IPS-18a (cell line): ENCODE measurements around the gene SLC39A5.

ENCODE experiments used
- H3K27ac ChIP-seq: one replicate; pipeline ENCODE4 v1.5.1; 2013; ENCODE audit warnings: low read length
- H3K27me3 ChIP-seq: one replicate; pipeline ENCODE4 v1.6.1; 2013; ENCODE audit warnings: mild to moderate bottlenecking, low read length; ENCODE audit not compliant: control insufficient read depth, insufficient read depth
- H3K36me3 ChIP-seq: one replicate; pipeline ENCODE4 v1.6.1; 2013; ENCODE audit warnings: low read depth, low read length; ENCODE audit not compliant: control insufficient read depth
- H3K4me1 ChIP-seq: one replicate; pipeline ENCODE4 v1.6.1; 2013; ENCODE audit warnings: low read depth, low read length; ENCODE audit not compliant: control insufficient read depth
- H3K4me3 ChIP-seq: one replicate; pipeline ENCODE4 v1.5.1; 2013; ENCODE audit warnings: low read length
- H3K9ac ChIP-seq: one replicate; pipeline ENCODE4 v1.6.1; 2013; ENCODE audit warnings: mild to moderate bottlenecking, low read length, moderate library complexity
- H3K9me3 ChIP-seq: one replicate; pipeline ENCODE4 v1.6.1; 2013; ENCODE audit warnings: low read depth, low read length; ENCODE audit not compliant: control insufficient read depth

SLC39A5 gene

GRCh38 chr12:56220611-56221231 is 9.1 kb upstream of the SLC39A5 start:
- Histone ChIP-seq H3K9ac (peak overlapping the region; percentile 91), H3K27ac (peak overlapping the region; percentile 89), H3K27me3 (no peaks in the 10 kb centered on the region), H3K4me3 (peak overlapping the region; percentile 94), H3K36me3 (peaks cover 7% of the 10 kb centered on the region), H3K4me1 (peaks cover 17% of the 10 kb centered on the region), H3K9me3 (no peaks in the 10 kb centered on the region)

- Histone ChIP-seq H3K27me3 (no peaks in the 10 kb centered on the region), H3K27ac (peak overlapping the region; percentile 89), H3K9ac (peak overlapping the region; percentile 91), H3K9me3 (no peaks in the 10 kb centered on the region), H3K4me3 (peak overlapping the region; percentile 94), H3K36me3 (peaks cover 3% of the 10 kb centered on the region), H3K4me1 (peaks cover 17% of the 10 kb centered on the region)
Measured at GRCh38 chr12:56221232-56221756, 8.6 kb upstream of the SLC39A5 start.

- no peaks in the 10 kb centered on the region for H3K9me3 ChIP-seq
- H3K4me3 ChIP-seq, result peak within 1 kb of the TSS; percentile 94
- H3K36me3 ChIP-seq, result no peaks in the 10 kb centered on the region
- H3K9ac ChIP-seq, result peak within 1 kb of the TSS; percentile 91
- no peaks in the 10 kb centered on the region for H3K27me3 ChIP-seq
- peaks cover 17% of the 10 kb centered on the region for H3K4me1 ChIP-seq
- H3K27ac ChIP-seq, result peak within 1 kb of the TSS; percentile 89
Measured at GRCh38 chr12:56221757-56222530, 7.9 kb upstream of the SLC39A5 start, which contains the start of gene RNF41. Gene RNF41 (minus strand): TSS chr12:56221922. CDS start chr12:56214047, 7,875 bp downstream.

- Histone ChIP-seq H3K4me1 (peaks cover 17% of the 10 kb centered on the region), H3K36me3 (no peaks in the 10 kb centered on the region), H3K27ac (peak overlapping the region; percentile 89), H3K9ac (peak overlapping the region; percentile 91), H3K9me3 (no peaks in the 10 kb centered on the region), H3K4me3 (peak overlapping the region; percentile 94), H3K27me3 (no peaks in the 10 kb centered on the region)
Measured at GRCh38 chr12:56222531-56222895, 7.3 kb upstream of the SLC39A5 start.

- Histone ChIP-seq H3K27me3 (no peaks in the 10 kb centered on the region), H3K9me3 (no peaks in the 10 kb centered on the region), H3K36me3 (no peaks in the 10 kb centered on the region), H3K9ac (peak overlapping the region; percentile 65), H3K4me1 (peaks cover 17% of the 10 kb centered on the region), H3K4me3 (peak overlapping the region; percentile 43), H3K27ac (peak overlapping the region; percentile 80)
Measured at GRCh38 chr12:56223571-56224101, 6.2 kb upstream of the SLC39A5 start.

- Histone ChIP-seq H3K27me3 (no peaks in the 10 kb centered on the region), H3K9ac (peak within 1 kb of the TSS; percentile 76), H3K36me3 (no peaks in the 10 kb centered on the region), H3K4me1 (peaks cover 17% of the 10 kb centered on the region), H3K4me3 (peak within 1 kb of the TSS; percentile 79), H3K9me3 (no peaks in the 10 kb centered on the region), H3K27ac (peak within 1 kb of the TSS; percentile 80)
Measured at GRCh38 chr12:56224102-56224701, 5.6 kb upstream of the SLC39A5 start, which contains the start of gene NABP2. Gene NABP2 (plus strand): TSS chr12:56224342. CDS start chr12:56224857, 515 bp downstream.

- peaks cover 17% of the 10 kb centered on the region for H3K4me1 ChIP-seq
- no peaks in the 10 kb centered on the region for H3K36me3 ChIP-seq
- no peaks in the 10 kb centered on the region for H3K9me3 ChIP-seq
- H3K4me3 ChIP-seq, result peak overlapping the region; percentile 79
- peak overlapping the region; percentile 76 for H3K9ac ChIP-seq
- H3K27me3 ChIP-seq, result no peaks in the 10 kb centered on the region
- H3K27ac ChIP-seq, result no peak overlapping the region
Measured at GRCh38 chr12:56224954-56225353, 4.9 kb upstream of the SLC39A5 start.

- Histone ChIP-seq H3K9me3 (no peaks in the 10 kb centered on the region), H3K27me3 (no peaks in the 10 kb centered on the region), H3K4me1 (peaks cover 2% of the 10 kb centered on the region), H3K9ac (no peak overlapping the region), H3K27ac (no peak overlapping the region), H3K36me3 (no peaks in the 10 kb centered on the region), H3K4me3 (no peak overlapping the region)
Measured at GRCh38 chr12:56229082-56229481, 769 bp upstream of the SLC39A5 start.

- Histone ChIP-seq H3K9ac (no peak overlapping the region), H3K27ac (no peak overlapping the region)
Measured at GRCh38 chr12:56230432-56231183, 757 bp downstream of the SLC39A5 start.

GRCh38 chr12:56231184-56231582 is 1.3 kb downstream of the SLC39A5 start:
- Histone ChIP-seq H3K9ac (no peak overlapping the region), H3K27me3 (no peaks in the 10 kb centered on the region), H3K9me3 (no peaks in the 10 kb centered on the region), H3K27ac (no peak overlapping the region), H3K4me3 (no peak overlapping the region), H3K4me1 (no peaks in the 10 kb centered on the region), H3K36me3 (no peaks in the 10 kb centered on the region)

More at GRCh38 chr12:56230432-56231183, 757 bp downstream of the SLC39A5 start:
- Histone ChIP-seq H3K9me3 (no peaks in the 10 kb centered on the region), H3K27me3 (no peaks in the 10 kb centered on the region), H3K4me1 (no peaks in the 10 kb centered on the region), H3K4me3 (no peak overlapping the region), H3K36me3 (no peaks in the 10 kb centered on the region)
